Gastrocnemius medialis (tissue), 4 donors: ENCODE measurements around the gene EP300.

Experiments
- POLR2A ChIP-seq, 2 donors: fragments of 450-650 bp; IDR thresholded peaks; one replicate each; pipeline ENCODE4 v1.6.1; 2017; ENCODE audit warnings: antibody characterized with exemption in 2 of 2, mild to moderate bottlenecking in 2 of 2, moderate library complexity in 2 of 2
- TF ChIP-seq, protein P1 (sequence below), 5 experiments: fragments of 450-650 bp in 3 of 5; fragments of 200-600 bp in 2 of 5; sonication (generic) in 2 of 5; IDR thresholded peaks in 4 of 5; conservative IDR thresholded peaks in 1 of 5; 1 replicate in 4 of 5; 2 replicates in 1 of 5; pipeline ENCODE4 v1.5.1; 2016 to 2019; ENCODE audit warnings: antibody characterized with exemption in 5 of 5, mild to moderate bottlenecking in 3 of 5, moderate library complexity in 3 of 5

DNA sequence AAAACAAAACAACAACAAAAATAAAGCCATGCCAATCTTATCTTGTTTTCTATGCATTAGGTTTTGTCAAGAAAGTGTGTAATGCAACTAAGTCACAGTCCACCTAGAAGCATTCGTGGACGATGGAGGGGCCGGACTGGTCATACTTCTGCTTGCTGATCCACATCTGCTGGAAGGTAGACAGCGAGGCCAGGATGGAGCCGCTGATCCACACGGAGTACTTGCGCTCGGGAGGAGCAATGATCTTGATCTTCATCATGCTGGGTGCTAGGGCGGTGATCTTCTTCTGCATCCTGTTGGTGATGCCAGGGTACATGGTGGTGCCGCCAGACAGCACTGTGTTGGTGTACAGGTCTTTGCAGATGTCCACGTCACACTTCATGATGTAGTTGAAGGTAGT is 18.3 kb upstream of the EP300 start:
- TF ChIP-seq, protein P1, sequence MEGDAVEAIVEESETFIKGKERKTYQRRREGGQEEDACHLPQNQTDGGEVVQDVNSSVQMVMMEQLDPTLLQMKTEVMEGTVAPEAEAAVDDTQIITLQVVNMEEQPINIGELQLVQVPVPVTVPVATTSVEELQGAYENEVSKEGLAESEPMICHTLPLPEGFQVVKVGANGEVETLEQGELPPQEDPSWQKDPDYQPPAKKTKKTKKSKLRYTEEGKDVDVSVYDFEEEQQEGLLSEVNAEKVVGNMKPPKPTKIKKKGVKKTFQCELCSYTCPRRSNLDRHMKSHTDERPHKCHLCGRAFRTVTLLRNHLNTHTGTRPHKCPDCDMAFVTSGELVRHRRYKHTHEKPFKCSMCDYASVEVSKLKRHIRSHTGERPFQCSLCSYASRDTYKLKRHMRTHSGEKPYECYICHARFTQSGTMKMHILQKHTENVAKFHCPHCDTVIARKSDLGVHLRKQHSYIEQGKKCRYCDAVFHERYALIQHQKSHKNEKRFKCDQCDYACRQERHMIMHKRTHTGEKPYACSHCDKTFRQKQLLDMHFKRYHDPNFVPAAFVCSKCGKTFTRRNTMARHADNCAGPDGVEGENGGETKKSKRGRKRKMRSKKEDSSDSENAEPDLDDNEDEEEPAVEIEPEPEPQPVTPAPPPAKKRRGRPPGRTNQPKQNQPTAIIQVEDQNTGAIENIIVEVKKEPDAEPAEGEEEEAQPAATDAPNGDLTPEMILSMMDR (IDR thresholded peaks at IDR 0.05 in 4 of 5, conservative IDR thresholded peaks at IDR 0.05 in 1 of 5): no peak
- TF ChIP-seq POLR2A (IDR thresholded peaks at IDR 0.05): no peak
